OCI-LY1 (cell line): ENCODE data around the gene OLIG1.

ENCODE experiments used
- EZH2 ChIP-seq: fragments of 200-600 bp; sonication (generic), shearing (Covaris generic); IDR thresholded peaks from 2 replicates; pipeline ENCODE4 v1.8.0; 2017; ENCODE audit warnings: borderline replicate concordance, mixed run types, mild to moderate bottlenecking, antibody characterized with exemption, low read length, moderate library complexity, mixed read lengths
- TF ChIP-seq, protein P1 (sequence below): fragments of 200-600 bp; sonication (generic), shearing (Covaris generic); IDR thresholded peaks from 2 replicates; pipeline ENCODE4 v1.5.1; 2017; ENCODE audit warnings: mild to moderate bottlenecking, antibody characterized with exemption, low read length, moderate library complexity, mixed read lengths

DNA sequence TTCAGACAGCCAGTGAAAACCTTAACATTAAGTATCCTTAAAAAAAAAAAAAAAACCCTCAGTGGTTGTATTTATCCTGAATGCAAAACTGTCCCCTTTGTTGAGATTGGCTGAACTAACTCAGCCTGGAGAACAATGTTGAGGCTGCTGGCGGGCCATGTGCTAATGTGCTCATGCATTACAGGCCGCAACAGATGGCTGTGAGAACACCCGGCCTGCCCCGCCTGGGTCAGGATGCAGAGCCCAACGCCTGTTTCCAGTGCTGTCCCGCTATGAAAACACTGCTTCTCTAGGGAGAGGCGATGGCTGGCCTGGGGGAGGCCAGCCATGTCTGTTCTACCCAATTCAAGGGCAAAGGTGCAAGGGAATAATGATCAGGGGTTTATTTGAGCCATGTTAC is 30.4 kb upstream of the OLIG1 start:
- TF ChIP-seq, protein P1, sequence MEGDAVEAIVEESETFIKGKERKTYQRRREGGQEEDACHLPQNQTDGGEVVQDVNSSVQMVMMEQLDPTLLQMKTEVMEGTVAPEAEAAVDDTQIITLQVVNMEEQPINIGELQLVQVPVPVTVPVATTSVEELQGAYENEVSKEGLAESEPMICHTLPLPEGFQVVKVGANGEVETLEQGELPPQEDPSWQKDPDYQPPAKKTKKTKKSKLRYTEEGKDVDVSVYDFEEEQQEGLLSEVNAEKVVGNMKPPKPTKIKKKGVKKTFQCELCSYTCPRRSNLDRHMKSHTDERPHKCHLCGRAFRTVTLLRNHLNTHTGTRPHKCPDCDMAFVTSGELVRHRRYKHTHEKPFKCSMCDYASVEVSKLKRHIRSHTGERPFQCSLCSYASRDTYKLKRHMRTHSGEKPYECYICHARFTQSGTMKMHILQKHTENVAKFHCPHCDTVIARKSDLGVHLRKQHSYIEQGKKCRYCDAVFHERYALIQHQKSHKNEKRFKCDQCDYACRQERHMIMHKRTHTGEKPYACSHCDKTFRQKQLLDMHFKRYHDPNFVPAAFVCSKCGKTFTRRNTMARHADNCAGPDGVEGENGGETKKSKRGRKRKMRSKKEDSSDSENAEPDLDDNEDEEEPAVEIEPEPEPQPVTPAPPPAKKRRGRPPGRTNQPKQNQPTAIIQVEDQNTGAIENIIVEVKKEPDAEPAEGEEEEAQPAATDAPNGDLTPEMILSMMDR, result no peak
- no peak for TF ChIP-seq EZH2
